HG02763 (cell line): ENCODE results near the gene BNIP2.
"Not testable (repeated sequence)": the region's sequence is repeated elsewhere in the genome, so short reads cannot be mapped to it uniquely, and the experiment has no call there.

Experiments used
- ATAC-seq: cut with Tn5 transposase; IDR thresholded peaks from one replicate; pipeline ENCODE4 v1.9.1; 2021; ENCODE audit warnings: mild to moderate bottlenecking, moderate library complexity; ENCODE audit not compliant: unreplicated experiment

The BNIP2 gene

GRCh38 chr15:59637507-59637906, 51.6 kb downstream of the BNIP2 start:
- not testable (repeated sequence) for ATAC-seq

- ATAC-seq = no peak
These were observed 52.9 kb downstream of the BNIP2 start for GRCh38 chr15:59636184-59636583.

- no peak for ATAC-seq
These were observed 56.4 kb downstream of the BNIP2 start for GRCh38 chr15:59632714-59633113.

- no peak for ATAC-seq
These were observed 66.8 kb downstream of the BNIP2 start for GRCh38 chr15:59622289-59622688.

- no peak for ATAC-seq
These were observed 70.7 kb downstream of the BNIP2 start for GRCh38 chr15:59618406-59618805.

GRCh38 chr15:59616379-59616778, 72.7 kb downstream of the BNIP2 start:
- no peak for ATAC-seq

GRCh38 chr15:59615661-59616060, 73.5 kb downstream of the BNIP2 start:
- no peak for ATAC-seq

- ATAC-seq = no peak
These were observed 75.0 kb downstream of the BNIP2 start for GRCh38 chr15:59614153-59614552.

- no peak for ATAC-seq
These were observed 77.6 kb downstream of the BNIP2 start, which contains the start of gene GCNT3 for GRCh38 chr15:59611276-59612260. GCNT3 (plus strand) TSS chr15:59611783; CDS start chr15:59618239, 6,456 bp downstream.

GRCh38 chr15:59609730-59610712, 79.1 kb downstream of the BNIP2 start:
- ATAC-seq = no peak
